ENCODE data around the gene ESYT1.
"Not testable (repeated sequence)": the region's sequence is repeated elsewhere in the genome, so short reads cannot be mapped to it uniquely, and the experiment has no call there.

Gene ESYT1

DNA sequence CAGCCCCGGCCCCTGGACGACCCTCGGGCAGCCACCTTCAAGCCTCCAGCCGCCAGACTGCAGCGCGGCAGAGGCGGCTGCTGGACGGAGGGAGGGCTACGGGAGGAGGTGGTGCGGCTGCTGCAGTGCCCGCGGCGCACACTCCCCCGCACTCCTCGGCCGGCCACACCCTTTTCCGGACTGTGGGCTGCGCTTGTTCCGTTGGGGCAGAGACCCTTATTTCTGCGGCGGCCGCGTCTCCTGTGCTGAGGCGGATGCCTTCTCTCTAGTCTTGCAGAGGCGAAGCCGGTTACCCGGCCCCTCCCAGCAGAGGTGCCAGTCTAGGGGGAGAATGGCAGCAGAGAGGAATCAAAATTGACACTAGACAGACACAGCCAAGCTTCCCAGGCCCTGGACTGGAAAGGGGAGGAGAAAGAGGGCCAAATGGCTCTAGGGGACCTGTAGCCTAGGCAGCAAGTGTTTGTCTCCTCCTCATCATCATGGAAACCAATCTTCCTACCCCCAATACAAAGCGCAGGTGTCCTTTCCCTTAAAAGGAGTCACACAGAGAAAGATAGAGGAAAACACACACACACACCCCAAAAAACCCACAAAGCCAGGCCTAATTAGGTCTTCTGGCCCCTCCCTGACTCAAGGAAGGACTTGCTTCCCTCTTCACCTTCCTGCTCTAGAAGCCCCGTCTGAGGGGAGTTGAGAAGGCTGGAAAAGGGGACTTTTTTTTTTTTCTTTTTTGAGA lies 1.3 kb downstream of the ESYT1 start:
- FAIRE-seq = no peak

DNA sequence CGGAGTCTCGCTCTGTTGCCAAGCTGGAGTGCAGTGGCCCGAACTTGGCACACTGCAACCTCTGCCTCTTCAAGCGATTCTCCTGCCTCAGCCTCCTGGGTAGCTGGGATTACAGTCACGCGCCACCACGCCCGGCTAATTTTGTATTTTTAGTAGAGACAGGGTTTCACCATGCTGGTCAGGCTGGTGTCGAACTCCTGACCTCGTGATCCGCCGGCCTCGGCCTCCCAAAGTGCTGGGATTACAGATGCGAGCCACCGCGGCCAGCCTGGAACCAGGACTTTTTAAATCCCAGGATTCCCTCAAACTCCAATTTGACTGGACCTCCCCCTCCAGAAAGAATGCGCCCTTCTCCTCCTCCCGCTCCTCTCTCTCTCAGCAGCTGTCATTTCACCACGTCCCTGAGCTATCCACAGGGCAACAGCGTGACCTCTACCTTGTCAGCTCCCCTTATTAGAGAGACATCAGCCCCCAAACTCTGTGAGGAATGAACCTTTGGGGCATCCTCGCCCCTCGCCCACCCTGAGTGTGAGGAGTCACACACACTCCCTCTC lies 2.0 kb downstream of the ESYT1 start:
- FAIRE-seq = no peak

DNA sequence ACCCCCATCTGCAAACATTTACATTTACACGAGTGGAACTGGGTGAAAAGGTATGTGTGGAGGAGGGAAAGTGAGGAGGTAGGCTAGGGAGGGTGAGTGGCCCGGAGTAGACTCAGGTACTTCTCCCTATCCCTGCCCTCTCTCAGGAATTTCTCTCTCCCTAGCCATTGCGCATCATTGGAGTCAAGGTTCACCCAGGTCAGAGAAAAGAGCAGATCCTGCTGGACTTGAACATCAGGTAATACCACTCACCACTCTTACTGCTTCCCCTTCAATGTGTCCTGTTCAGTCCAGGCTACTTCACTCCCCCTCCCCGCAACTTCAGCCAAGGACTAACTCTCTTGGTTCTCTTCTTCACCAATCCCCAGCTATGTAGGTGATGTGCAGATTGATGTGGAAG lies 2.8 kb downstream of the ESYT1 start:
- no peak for FAIRE-seq

DNA sequence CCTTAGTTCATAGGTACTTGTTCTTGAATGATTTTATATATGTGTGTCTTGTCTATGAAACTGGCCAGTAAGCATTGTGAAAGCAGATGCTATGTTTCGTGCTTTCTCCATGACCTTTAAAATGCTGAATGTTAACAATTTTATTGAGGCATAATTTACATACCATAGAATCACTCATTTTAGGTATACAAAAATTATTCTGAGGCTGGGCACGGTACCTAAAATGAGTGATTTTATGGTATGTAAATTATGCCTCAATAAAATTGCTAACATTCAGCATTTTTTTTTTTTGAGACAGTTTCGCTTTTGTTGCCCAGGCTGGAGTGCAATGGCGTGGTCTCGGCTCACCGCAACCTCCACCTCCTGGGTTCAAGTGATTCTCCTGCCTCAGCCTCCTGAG lies 6.8 kb downstream of the ESYT1 start:
- no peak for FAIRE-seq

DNA sequence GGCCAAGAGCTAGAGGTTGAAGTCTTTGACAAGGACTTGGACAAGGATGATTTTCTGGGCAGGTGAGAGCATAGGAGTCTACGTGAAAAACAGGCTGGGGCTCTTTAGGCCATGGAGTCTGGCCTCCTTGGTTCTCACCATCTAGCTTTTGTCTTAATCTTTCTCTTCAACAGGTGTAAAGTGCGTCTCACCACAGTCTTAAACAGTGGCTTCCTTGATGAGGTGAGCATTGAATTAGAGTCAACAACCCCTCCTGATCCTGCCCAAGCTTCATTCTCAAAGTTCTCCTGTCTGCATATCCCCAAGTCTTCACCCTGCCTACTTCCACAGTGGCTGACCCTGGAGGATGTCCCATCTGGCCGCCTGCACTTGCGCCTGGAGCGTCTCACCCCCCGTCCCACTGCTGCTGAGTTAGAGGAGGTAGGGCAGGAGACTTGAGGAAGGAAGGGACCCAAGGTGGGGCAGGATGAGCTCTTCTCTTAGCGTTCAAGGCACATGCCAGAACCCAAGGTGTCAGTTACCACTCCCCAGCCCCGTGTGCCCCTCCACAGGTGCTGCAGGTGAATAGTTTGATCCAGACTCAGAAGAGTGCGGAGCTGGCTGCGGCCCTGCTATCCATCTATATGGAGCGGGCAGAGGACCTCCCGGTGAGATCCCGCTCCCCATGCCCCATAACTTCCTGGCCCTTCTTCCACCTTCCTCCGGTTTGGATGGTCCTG lies 9.9 kb downstream of the ESYT1 start:
- no peak for FAIRE-seq

DNA sequence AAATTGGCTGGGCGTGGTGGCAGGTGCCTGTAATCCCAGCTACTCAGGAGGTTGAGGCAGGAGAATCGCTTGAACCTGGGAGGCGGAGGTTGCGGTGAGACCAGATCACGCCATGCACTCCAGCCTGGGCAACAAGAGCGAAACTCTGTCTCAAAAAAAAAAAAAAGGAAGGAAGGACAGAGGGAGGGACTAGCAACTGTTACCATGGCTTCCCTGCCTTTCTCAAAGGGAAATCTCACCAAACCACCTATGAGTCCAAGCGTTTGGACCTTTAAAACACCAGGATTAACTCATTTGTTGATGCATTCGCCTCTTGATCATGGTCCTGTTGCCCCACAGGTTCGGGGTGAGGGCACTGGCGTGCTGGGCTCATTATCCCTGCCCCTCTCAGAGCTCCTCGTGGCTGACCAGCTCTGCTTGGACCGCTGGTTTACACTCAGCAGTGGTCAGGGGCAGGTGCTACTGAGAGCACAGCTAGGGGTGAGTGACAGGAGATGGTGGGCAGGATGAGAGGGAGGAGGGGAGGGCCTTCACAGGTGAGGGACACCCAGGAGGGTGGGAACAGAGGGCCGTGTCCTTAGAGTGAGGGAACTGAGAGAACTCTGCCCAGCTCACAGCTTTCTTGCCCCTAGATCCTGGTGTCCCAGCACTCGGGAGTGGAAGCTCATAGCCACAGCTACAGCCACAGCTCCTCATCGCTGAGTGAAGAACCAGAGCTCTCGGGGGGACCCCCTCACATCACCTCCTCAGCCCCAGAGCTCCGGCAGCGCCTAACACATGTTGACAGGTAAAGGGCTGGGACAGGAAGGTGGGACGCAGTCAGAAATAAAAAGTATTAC lies 14.1 kb downstream of the ESYT1 start:
- no peak for FAIRE-seq

DNA sequence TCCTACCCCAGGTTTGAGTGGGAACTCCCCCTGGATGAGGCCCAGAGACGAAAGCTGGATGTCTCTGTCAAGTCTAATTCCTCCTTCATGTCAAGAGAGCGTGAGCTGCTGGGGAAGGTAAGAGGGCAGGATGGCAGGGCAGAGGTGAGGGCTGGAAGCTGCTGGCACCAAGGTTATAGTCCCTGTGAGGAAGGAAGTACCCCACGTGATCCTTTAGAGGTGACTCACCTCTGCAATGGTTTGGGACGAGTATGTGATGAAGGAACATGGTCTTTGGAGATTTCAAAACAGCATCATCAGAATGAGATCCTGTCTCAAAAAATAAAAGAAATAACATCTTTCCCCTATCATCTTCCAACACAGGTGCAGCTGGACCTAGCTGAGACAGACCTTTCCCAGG lies 15.2 kb downstream of the ESYT1 start:
- FAIRE-seq = no peak

DNA sequence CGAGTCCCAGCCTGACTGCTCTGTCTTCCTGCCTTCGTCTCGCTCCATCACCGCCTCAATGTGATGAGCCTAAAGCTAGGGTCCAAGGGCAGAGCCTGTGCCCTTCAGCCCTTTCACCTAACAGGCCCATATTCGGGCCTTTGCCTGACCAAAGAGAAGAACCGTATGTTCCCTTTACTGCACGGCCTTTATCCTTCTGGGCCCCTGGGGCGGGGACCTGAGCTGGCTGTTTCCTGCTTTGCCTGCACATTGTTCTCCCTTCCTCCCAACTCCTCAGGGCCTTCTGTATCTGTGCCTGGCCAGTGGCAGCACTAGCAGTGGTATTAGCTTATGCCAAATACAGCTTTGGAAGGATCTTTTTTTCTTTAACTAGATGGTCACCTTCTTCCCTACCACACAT lies 15.8 kb downstream of the ESYT1 start:
- FAIRE-seq = no peak

DNA sequence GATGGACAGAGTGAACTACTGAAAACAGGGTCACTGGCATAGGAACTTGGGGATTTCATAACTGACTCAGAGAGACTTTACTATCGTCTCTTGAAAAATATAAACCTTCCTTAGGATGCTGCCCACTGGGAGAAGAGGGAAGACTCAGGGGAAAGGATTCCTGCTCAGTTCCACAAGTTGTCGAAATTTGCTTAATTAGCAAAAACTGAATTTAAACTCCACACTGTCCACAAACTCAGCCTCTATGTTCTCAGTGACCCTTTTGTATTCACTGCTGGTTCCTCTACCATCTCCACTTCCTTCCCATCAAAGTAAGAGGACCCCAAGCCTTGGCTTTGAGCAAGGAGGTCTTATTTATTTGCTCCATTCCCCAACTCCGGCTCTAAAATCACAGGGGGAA lies 17.1 kb downstream of the ESYT1 start:
- no peak for FAIRE-seq

DNA sequence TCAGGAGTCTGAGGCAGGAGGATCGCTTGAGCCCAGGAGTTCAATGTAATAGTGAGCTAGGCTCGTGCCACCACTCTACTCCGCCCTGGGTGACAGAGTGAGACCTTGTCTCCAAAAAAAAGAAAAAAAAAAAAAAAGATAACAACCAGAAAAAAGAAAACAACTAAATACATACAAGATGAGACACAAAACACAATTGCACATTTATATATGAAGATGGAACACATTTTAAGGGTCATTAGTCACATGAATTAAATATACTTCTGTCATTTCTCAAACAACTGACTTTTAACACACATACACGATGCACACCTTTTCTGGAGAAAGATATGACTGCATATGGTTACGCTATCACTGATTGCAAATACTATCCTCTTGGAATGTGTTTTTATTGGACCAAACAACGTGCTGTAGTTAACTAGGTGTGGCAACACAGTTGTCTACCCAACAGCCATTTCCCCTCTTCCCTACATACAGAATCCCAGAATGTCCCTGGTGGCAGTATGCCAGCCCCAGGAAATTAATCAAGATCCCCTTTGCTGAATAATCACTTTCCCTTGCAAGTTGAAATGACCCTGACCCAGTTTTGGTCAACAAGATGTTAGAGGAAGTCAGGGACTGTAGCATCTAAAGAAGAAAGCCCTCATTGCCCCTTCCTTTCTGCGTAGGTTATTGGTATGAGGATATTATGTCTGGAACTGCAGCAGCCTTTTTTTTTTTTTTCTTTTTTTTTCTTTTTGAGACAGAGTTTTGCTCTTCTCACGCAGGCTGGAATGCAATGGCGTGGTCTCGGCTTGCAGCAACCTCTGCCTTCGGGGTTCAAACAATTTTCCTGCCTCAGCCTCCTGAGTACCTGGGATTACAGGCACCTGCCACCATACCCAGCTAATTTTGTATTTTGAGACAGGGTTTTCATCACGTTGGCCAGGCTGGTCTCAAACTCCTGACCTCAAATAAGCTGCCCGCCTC lies 18.7 kb downstream of the ESYT1 start:
- FAIRE-seq = no peak

DNA sequence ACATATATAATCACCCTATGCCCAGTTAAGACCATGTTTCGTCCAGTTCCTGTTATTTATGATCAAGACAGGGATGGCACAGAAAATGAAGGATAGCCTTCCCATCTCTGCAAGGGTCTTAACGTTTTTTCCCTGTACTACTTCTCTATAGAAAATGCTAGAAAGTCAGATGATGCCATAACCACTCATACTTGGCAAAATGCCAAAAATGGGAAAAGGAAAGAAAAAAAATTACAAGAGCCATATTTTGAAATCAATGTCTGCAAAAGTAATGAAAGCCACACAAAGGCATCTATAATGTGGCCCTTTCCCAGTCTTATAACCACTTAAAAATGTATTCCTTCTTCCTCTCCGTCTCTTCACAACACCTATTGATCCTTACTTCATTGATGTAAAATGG lies 22.5 kb downstream of the ESYT1 start:
- peak; percentile 13 for FAIRE-seq

DNA sequence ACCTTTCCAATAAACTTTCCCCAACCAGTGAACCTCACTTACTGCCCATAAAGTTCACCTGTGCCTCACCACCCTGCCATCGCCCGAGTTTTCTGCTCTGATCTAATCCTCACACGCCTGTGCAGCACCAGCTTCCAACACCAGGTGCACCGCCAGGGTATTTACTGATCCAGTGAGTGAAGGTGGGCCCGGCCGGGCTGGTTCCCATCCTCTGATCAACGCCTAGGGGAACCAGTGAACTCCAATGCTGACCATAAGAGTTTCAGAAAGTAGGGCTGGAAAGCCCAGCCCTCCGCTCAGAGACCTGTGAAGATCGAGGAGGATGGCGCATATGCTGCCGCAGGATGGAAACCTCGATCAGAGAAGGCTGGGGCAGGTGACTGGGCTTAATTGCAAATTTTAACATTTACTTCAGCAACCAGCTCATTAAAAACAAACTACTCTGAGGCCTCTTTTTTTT lies 23.6 kb downstream of the ESYT1 start:
- FAIRE-seq = no peak

DNA sequence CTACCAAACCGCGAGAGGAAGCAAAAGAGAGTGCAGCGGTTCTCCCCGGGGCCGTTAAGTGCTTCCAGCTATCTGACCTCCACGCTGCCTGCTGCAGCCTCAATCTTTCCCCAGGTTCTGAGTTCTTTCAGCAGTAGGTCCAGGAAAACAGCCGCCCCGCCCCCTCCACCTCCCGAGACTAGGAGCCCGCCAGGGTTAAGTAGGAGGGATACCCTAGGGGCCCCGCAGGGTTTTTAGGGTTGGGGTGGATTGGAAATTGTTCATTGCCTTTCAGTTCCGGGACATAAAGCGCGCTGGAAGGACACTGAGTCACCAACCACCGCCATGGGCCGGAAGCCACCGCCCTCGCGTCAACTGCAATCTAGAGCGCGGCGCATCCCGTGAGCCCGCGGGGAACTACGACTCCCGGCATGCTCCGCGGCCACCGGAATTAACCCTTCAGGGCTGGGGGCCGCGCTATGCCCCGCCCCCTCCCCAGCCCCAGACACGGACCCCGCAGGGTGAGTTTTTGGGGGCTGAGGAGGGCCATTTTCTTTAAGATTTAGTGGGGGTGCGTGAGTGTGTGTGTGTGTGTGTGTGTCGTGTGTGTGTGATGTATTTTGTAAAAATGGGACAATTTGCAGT lies 24.2 kb downstream of the ESYT1 start, which contains the start of gene MYL6B:
MYL6B (plus strand) TSS at position 456 of the 624 bp plus-strand sequence. CDS start 1,332 bp downstream, outside the sequence.
- FAIRE-seq = no peak

DNA sequence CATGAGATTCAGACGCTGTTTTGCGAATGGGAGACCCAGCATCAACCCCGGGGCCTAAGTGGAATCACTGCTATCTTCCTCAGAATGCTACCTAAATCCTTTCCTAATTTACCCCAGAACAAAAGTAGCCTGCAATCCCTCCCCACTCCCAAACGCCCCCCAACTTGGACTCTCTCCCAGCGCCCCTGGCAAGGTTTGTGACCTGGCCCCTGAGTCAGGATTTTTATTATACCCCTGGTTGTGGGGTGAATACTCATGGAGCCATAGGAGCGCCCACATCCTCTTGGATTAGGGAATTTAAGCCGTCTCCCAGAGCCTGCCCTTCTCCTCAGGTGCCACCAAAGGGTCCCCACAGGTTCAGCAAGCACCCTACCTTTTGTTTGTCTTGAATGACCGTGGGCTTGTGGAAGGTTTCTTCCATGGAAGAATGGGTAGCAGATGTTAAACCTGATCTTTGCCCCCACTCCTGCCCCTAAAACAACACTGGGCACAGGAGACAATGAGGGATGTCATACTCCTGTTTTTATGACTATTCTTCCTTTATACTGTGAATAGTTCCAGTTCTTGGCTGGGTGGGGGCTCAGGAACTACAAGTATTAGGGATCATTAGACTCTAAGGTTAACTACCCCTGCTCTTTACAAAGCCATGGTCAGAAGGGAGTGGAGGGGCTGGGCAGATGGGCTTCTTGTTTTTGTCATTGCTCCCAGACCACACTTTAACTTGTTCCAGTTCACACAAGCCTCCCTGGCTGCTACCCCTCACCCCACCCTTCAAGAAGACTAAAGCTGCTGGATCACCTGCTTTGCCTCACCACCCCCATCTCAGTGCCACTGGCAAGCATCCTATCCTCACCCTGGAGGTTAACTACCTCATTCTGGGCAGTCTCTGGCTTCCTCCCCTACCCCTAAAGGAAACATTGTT lies 24.9 kb downstream of the ESYT1 start:
- no peak for FAIRE-seq

DNA sequence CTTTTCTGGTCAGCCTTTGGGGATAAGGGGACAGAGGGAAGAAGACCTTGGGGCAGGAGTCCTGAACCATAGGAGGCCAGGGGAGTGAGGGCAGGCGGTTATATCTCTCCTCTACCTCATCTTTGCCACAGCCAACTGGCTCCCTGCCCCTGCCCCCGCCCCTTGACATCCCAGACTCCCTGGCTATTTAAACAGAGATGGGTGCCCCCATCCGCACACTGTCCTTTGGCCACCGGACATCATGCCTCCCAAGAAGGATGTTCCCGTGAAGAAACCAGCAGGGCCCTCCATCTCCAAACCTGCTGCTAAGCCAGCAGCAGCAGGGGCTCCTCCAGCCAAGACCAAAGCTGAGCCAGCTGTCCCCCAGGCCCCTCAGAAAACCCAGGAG lies 25.6 kb downstream of the ESYT1 start:
- FAIRE-seq = no peak

DNA sequence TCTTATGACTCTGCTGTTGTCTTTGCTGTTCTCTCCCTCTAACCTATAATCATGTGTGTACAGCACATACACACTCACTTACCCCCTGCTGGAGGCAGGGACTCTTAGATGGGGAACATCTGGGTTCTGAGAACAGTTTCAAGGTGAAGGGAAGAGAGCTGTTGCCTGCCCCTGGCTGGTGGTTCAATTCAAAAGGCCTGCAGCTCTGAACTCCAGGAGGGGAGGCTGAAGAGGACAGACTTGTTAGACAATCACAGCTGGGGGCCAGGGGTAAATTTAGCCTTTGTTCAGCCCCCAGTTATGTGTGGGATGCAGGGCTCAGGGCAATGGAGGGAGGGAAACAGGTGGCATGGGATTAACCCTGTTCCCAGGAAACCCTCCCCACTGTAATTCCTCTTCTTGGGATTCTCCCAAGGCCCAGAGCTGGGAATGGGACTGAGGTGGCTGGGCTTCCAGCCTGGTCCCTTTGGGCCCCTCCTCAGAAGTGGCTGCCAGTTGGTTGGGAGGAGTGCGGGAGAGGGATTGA lies 26.2 kb downstream of the ESYT1 start:
- FAIRE-seq = no peak

DNA sequence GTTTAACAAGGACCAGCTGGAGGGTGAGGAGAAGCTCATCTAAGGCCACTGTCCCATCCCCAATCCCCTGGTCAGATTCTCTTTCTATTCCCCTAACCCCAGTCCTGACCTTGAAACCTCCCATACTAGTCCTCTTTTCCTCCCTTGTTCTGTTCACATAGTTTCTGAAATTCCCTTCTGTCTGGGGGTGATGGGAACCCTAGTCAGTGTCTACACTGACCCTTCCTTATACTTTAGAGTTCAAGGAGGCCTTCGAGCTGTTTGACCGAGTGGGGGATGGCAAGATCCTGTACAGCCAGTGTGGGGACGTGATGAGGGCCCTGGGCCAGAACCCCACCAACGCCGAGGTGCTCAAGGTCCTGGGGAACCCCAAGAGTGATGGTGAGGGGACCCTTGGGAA lies 26.8 kb downstream of the ESYT1 start:
- no peak for FAIRE-seq

DNA sequence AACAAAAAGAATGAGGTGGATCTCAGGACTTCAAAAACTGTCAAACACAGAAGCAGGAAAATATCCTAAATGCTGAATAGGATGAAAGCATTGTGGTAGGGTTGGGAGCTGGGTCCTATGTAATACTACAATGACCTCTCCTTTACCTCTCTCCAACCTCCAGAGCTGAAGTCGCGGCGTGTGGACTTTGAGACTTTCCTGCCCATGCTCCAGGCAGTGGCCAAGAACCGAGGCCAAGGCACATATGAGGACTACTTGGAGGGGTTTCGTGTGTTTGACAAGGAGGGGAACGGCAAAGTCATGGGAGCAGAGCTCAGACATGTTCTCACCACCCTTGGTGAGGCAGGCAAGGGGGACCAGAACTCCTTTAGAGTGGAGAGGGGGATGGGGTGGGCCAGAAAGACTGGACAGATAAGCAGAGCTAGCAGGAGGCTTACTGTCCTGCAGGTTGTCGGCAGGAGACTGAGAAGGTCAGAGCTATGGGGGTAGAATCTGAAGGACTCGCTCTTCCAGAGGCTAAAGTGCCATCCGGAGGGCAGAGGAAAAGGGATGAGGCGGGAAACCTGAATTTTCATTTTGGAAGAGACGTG lies 27.3 kb downstream of the ESYT1 start:
- no peak for FAIRE-seq

DNA sequence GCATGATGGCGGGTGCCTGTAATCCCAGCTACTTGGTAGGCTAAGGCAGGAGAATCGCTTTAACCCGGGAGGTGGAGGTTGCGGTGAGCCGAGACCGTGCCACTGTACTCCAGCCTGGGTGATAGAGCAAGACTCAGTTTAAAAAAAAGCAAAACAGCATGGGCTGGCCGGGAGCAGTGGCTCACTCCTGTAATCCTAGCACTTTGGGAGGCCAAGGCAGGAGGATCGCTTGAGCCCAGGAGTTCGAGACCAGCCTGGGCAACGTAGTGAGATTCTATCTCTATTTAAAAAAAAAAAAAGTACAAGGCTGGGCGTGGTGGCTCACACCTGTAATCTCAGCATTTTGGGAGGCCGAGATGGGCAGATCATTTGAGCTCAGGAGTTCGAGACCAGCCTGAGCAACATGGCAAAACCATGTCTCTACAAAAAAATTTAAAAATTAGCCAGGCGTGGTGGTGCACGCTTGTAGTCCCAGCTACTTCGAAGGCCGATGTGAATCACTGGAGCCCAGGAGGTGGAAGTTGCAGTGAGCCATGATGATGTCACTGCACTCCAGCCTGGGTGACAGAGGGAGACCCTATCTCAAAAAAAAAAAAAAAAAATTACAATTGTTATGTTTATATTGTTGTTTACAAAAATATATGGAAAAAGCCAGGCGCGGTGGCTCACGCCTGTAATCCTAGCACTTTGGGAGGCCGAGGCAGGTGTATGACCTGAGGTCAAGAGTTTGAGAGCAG lies 28.6 kb downstream of the ESYT1 start:
- FAIRE-seq = not testable (repeated sequence)
